Testis (tissue), 3 donors: ENCODE measurements around the gene WHRN. TPM values are rescaled to one million over a fixed set of nuclear protein-coding genes. Genes with fewer than 3 reads are reported as not detected.

ENCODE experiments used
- DNase-seq: peaks from one replicate; pipeline ENCODE4 v3.0.0-alpha.2; 2019
- H3K27ac ChIP-seq, 2 donors: fragments of 200-600 bp; sonication (generic); one replicate each; pipeline ENCODE4 v1.5.1; 2019
- H3K27me3 ChIP-seq: fragments of 200-600 bp; sonication (generic); one replicate; pipeline ENCODE4 v1.5.1; 2019
- H3K36me3 ChIP-seq: fragments of 200-600 bp; sonication (generic); one replicate; pipeline ENCODE4 v1.5.1; 2017; ENCODE audit warnings: low read depth; ENCODE audit errors: missing control alignments
- H3K4me1 ChIP-seq: fragments of 200-600 bp; sonication (generic); one replicate; pipeline ENCODE4 v1.5.1; 2019
- H3K4me3 ChIP-seq, 2 donors: fragments of 200-600 bp; sonication (generic); one replicate each; pipeline ENCODE4 v1.5.1; 2017 to 2019
- H3K9me3 ChIP-seq: fragments of 200-600 bp; sonication (generic); one replicate; pipeline ENCODE4 v1.5.1; 2017
- POLR2A ChIP-seq: fragments of 450-650 bp; IDR thresholded peaks from one replicate; pipeline ENCODE4 v1.6.1; 2017; ENCODE audit warnings: antibody characterized with exemption, mild to moderate bottlenecking, moderate library complexity
- WGBS, 2 donors: methylation state at CpG; one replicate each; pipeline ENCODE4 v1.1.5; 2018; 5-methylcytosine and 5-hydroxymethylcytosine counted together
- intact Hi-C: fragments of 100-400 bp; cut with DNase I; formaldehyde crosslinking; loops from one replicate; pipeline ENCODE4 v1.15.1; 2023; ENCODE audit warnings: low total_unique reads
- polyA plus RNA-seq: library from polyadenylated mRNA; stranded (reverse); fragments of 350-450 nt; fragmentation: Illumina TruSeq; extraction: RNeasy Lipid Tissue Mini Kit (QIAGEN cat#74804); gene quantifications from one replicate; pipeline ENCODE4 v1.2.3, GENCODE V29; 2014; ENCODE audit warnings: low read depth, low replicate concordance; ENCODE audit not compliant: insufficient read depth
- total RNA-seq, 2 donors: library from RNA; depleted of rRNA; stranded (reverse); fragments of >200 nt; gene quantifications; one replicate each; pipeline ENCODE4 v1.2.3, GENCODE V29; 2016
- TF ChIP-seq, protein P1 (sequence below), 3 experiments: fragments of 450-650 bp in 2 of 3; fragments of 200-600 bp in 1 of 3; sonication (generic) in 1 of 3; IDR thresholded peaks; one replicate each; pipeline ENCODE4 v1.5.1; 2016 to 2019; ENCODE audit warnings: antibody characterized with exemption in 3 of 3, mild to moderate bottlenecking in 2 of 3, moderate library complexity in 1 of 3

Gene WHRN
- total and polyA plus RNA-seq, 3 donors from 2014 or later = 70.3 to 208 (median 181) TPM

DNA sequence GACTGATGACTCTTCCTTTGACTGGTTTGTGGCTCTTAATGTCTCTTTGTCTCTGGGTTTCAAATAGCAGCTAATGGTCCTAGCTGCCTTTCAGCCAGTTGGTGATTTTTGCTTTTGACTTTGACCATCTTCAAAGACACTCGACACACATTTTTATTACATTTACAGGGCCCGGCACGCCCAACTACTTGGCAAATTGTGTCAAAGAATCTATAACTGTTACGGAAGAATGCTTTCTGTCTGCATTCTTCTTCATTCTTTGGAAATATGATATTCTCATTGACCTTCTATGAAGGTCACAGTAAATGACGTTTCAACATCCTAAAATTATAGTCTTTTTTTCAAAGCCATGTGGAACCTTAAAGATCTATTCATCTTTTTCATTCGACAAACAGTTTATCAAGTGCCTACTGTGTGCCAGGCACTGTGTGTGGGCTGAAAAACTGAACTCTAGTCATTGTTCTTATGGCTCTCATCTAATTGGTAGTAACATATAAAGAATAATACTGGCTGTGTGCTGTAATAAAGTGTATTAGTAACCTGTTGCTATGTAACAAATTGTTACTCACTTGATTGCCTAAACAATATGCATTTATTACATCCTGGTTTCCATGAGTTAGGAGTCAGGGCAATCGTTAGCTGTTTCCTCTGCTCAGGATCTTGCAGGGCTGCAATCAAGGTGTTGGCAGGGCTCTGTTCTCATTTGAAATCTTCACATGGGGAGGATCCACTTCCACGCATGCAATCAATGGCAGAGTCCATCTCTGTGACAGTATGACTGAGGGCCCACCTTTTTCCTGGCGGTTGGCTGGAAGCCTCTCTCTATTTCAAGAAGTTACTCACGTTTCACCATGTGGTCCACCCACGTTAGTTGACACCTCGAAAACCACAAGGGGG lies 7.0 kb upstream of the WHRN start:
- no peak overlapping the region for H3K27ac ChIP-seq
- WGBS, 2 donors = 68% methylated on average over 12 of the region's 12 CpGs
- no peak for TF ChIP-seq POLR2A
- TF ChIP-seq, protein P1, sequence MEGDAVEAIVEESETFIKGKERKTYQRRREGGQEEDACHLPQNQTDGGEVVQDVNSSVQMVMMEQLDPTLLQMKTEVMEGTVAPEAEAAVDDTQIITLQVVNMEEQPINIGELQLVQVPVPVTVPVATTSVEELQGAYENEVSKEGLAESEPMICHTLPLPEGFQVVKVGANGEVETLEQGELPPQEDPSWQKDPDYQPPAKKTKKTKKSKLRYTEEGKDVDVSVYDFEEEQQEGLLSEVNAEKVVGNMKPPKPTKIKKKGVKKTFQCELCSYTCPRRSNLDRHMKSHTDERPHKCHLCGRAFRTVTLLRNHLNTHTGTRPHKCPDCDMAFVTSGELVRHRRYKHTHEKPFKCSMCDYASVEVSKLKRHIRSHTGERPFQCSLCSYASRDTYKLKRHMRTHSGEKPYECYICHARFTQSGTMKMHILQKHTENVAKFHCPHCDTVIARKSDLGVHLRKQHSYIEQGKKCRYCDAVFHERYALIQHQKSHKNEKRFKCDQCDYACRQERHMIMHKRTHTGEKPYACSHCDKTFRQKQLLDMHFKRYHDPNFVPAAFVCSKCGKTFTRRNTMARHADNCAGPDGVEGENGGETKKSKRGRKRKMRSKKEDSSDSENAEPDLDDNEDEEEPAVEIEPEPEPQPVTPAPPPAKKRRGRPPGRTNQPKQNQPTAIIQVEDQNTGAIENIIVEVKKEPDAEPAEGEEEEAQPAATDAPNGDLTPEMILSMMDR (IDR thresholded peaks at IDR 0.05) = no peak

DNA sequence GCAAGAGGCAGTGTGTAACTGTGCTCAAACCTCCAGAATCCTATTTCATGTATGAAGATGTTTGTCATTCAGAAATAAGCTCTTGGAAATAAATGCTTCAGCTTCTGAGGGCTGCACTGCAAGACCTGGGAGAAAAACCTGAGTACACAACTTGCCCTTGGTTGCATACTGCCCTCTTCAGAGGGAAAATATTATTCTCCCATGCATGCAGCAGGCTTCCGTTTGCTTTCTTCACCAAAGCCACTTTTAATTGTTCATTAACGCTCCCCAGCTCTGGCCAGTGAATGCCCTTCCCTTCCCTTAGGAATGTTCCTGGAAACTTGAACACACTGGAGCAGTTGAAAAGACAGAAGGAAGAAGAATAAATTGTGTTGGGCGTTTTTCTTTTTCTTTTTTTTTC lies 2.5 kb upstream of the WHRN start:
- H3K4me1 ChIP-seq = no peaks in the 10 kb centered on the region
- H3K4me3 ChIP-seq = no peak overlapping the region
- no peaks in the 10 kb centered on the region for H3K36me3 ChIP-seq
- no peaks in the 10 kb centered on the region for H3K27me3 ChIP-seq
- H3K9me3 ChIP-seq = no peaks in the 10 kb centered on the region
- no peak overlapping the region for H3K27ac ChIP-seq
- WGBS, 2 donors = 27 to 30% methylated on average over 3 of the region's 3 CpGs
- intact Hi-C loops = no loop called here
- peak; percentile 38 for DNase-seq
- TF ChIP-seq, protein P1 (IDR thresholded peaks at IDR 0.05) = peak in 2 of 3 experiments; percentile 33 to 51
- TF ChIP-seq POLR2A = no peak

More for the DNA sequence above, 7.0 kb upstream of the WHRN start:
- H3K4me1 ChIP-seq = peaks cover 9% of the 10 kb centered on the region
- intact Hi-C loops = no loop called here
- H3K36me3 ChIP-seq = no peaks in the 10 kb centered on the region
- no peak overlapping the region for H3K4me3 ChIP-seq
- H3K9me3 ChIP-seq = no peaks in the 10 kb centered on the region
- DNase-seq = no peak
- H3K27me3 ChIP-seq = no peaks in the 10 kb centered on the region

DNA sequence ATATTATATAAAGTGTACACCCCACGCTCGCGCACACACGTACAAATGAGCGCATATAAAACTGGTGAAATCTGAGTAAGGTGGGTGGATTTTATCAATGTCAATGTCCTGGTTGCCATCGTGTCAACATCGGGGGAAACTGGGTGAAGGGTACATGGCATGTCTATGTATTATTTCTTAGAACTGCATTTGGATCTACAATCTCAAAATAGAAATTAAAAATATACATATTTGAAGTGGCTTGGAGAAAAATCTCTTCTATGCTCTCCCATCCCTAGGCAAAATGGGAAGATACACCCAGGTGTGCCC lies 763 bp upstream of the WHRN start:
- WGBS, 2 donors = 48 to 55% methylated on average over 7 of the region's 7 CpGs
- Histone ChIP-seq H3K27ac (peak overlapping the region in 1 of 2 donors; percentile 88), H3K36me3 (no peaks in the 10 kb centered on the region), H3K4me3 (peak overlapping the region; percentile 66 to 81), H3K27me3 (no peaks in the 10 kb centered on the region), H3K9me3 (no peaks in the 10 kb centered on the region), H3K4me1 (no peaks in the 10 kb centered on the region)
- TF ChIP-seq POLR2A = no peak
- TF ChIP-seq, protein P1 (IDR thresholded peaks at IDR 0.05) = no peak
- intact Hi-C loops = no loop called here
- no peak for DNase-seq

DNA sequence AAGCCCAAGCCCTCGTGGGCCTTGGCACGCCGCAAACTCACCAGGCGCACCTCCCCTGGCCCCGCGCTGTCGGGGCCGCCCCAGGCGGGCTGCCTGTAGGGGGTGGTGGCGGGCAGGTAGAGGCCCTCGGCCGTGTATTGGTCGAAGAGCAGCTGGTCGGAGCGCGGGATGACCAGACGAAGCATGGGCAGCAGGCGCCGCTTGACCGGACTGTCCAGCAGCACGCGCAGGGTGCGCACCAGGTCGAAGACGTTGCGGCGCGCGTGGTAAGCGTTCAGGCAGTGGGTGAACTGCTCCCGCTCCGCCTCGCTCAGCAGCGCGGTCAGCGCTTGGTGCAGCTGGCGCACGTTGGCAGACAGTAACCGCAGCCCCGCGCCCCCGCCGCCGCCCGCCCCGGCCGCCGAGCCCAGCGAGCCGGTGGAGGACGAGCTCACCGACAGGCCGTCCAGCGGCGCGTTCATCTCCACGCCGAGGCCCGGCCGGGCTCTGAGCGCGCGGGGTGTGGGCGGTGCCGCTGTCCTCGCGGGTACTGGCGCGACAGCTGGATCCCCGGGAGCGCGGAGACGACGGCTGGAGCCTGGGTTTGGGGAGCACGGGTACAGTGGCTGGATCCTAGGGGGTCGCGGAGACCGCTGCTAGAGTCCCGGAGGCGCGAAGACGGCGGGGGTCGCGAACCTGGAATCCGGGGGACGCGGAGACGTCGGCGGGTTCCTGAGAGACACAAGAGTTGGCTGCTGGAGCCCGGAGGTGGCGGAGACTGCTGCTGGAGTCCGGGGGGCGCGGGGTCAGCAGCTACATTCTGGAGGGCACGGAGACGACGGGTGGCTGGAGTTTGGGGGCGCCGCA lies 709 bp downstream of the WHRN start:
- Histone ChIP-seq H3K27me3 (no peaks in the 10 kb centered on the region), H3K4me3 (peak overlapping the region; percentile 66 to 81), H3K9me3 (no peaks in the 10 kb centered on the region), H3K4me1 (no peaks in the 10 kb centered on the region), H3K36me3 (no peaks in the 10 kb centered on the region), H3K27ac (peak overlapping the region; percentile 75 to 88)
- intact Hi-C loops = no loop called here
- no peak for TF ChIP-seq POLR2A
- TF ChIP-seq, protein P1 (IDR thresholded peaks at IDR 0.05) = no peak
- 8 to 66% methylated on average over 5 to 66 of the region's 101 CpGs for WGBS, 2 donors
- DNase-seq = no peak
